Peyer's patch (tissue), 4 donors: Measurements from ENCODE around the gene ATG4D.

Source experiments
- CTCF ChIP-seq, 6 experiments: fragments of 450-650 bp in 4 of 6; fragments of 200-600 bp in 2 of 6; sonication (generic) in 1 of 6; IDR thresholded peaks; one replicate each; pipeline ENCODE4 v1.5.1; 2017 to 2019; ENCODE audit warnings: antibody characterized with exemption in 6 of 6, mild to moderate bottlenecking in 3 of 6, moderate library complexity in 1 of 6
- POLR2A ChIP-seq, 2 donors: fragments of 450-650 bp; IDR thresholded peaks; one replicate each; pipeline ENCODE4 v1.5.1; 2017; ENCODE audit warnings: antibody characterized with exemption in 2 of 2, mild to moderate bottlenecking in 2 of 2, moderate library complexity in 2 of 2

- TF ChIP-seq CTCF (IDR thresholded peaks at IDR 0.05) (no peak), POLR2A (IDR thresholded peaks at IDR 0.05) (no peak)
These were observed 43.5 kb upstream of the ATG4D start for GRCh38 chr19:10500247-10500592.
